Stimulated activated CD8-positive, alpha-beta memory T cell treated with anti-CD3 and anti-CD28 coated beads, Interleukin-12 subunit alpha, Interleukin-12 subunit beta, amount 100 ng/mL, for 1 hour (primary cell): Measurements from ENCODE around the gene PER3.

Experiments
- DNase-seq: peaks from one replicate; pipeline ENCODE4 v3.0.0-alpha.2; 2020; ENCODE audit warnings: low read depth

The PER3 gene

GRCh38 chr1:7839526-7839925 lies 55.4 kb downstream of the PER3 start:
- DNase-seq, result no peak

DNA sequence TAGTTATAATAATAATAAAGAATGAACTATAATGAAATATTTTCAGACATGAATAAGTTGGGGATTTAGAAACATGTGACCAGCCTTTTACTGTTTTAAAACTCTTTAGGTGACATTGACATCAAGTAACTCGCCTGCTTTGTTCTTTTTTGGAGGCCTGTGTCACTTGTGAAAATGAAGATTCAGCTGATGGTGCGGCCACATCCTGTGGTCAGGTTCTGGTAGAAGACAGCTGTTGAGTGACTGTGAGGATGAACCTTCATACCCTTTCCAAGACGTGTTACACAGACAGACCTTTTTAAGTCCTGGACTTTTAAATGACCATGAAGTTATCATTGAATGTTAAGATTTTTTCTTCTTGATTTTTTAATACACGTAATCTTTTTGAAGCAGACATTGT lies 58.4 kb downstream of the PER3 start:
- no peak for DNase-seq

GRCh38 chr1:7845761-7846160 lies 61.7 kb downstream of the PER3 start:
- DNase-seq, result no peak

- DNase-seq, result no peak
Measured at GRCh38 chr1:7846656-7847055, 62.6 kb downstream of the PER3 start.

GRCh38 chr1:7847599-7847998 lies 63.5 kb downstream of the PER3 start:
- DNase-seq, result no peak

GRCh38 chr1:7850786-7851185 lies 66.7 kb downstream of the PER3 start:
- DNase-seq, result no peak

DNA sequence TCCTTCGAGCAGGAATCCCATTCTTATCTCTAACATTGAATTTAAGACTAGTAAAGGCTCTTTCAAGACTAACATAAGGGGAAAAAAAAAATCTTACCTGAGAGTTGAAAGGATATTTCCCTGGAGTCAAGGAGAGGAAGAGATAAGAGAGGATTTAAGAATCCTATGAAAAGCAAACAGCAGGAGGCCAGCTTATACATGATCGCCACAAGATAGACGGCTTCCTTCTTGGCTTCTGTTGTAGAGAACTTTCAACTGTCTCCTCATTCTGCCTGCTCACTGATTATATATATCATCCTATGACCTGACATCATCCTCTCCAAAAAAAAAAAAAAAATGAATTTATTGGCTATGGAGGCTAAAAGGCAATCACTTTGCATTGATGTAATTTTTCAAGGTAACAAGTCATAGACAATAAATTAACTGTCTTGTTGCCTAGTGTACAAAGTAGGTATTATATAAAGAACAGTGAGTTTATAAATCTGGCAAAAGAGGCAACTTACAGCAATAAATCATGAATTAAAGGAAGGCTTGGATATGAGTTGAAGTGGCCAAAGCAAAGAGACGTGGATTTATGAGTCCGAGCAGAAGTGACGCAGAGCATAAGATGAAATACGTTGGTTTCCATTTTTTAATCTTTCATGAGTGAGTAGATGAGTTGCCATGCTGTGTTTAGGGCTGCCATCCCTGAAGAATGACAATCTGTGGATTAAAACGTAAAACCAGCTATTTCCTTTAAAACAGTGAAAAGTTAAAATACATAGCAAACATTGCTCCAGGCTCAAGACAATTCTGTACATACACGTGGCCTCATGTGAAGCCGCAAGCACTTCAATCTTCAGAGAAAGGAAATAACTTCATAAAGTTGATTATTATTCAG lies 69.0 kb downstream of the PER3 start, which contains the start of gene UTS2:
UTS2 (minus strand) TSS at position 262 of the 880 bp plus-strand sequence; CDS start at position 200, 62 bp downstream.
- DNase-seq, result no peak

GRCh38 chr1:7853684-7854026 lies 69.6 kb downstream of the PER3 start:
- DNase-seq, result no peak

DNA sequence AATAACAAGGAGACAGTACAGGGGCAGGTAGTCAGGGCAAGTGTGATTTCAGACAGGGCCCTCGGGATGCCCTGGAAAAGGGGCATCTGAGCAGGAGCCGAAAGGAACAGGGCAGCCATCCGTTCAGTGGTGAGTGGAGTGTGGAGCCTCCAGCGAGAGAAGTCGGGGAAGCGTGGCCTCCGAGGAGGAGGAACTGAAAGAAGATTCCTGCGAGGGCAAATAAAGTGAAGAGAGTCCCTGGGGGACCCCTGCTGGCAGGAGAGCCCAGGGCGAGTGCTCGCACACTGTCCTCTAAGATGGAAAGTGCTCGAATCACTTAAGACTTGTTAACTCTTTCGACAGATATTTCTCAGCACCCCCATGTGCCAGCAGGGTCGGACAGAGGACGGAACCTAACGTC lies 72.3 kb downstream of the PER3 start:
- DNase-seq, result no peak

- DNase-seq, result no peak
Measured at GRCh38 chr1:7857000-7857399, 72.9 kb downstream of the PER3 start.

DNA sequence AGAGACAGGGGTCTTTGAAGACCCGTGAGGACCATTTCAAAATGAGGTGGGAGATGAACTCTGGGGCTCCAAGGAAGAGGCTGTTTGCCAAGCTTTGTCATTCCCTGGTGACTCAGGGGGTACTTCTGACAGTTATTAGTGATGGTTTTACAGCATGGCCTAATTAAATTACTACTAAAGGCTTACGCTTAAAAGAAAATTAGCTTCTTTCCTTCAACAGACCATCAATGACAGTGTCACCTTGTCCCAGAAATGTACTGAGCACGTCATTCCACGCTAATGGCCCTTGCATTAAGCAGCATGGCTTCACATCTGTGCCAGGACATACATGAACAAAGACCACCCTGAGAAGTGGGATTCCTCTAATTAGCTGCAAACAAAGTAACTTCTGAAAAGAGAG lies 73.9 kb downstream of the PER3 start:
- no peak for DNase-seq

DNA sequence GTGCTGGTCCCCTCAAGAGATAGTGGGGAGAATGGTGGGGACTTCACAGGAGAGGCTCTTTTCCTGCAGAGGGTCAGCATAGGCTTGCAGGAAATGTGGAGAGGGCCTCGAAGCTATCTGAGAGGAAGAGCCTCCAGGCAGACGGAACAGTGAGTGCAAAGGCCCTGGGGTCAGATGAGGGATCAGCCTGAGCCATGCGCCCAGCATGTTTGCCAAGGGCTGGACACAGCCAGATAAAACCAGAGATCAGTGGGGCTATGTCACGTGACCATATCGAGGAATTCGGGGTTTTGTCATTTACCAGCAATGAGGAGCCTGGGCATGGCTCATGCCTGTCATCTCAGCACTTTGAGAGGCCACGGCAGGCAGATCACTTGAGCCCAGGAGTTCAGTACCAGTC lies 75.3 kb downstream of the PER3 start:
- DNase-seq, result no peak

GRCh38 chr1:7860130-7860529 lies 76.0 kb downstream of the PER3 start:
- DNase-seq, result no peak

DNA sequence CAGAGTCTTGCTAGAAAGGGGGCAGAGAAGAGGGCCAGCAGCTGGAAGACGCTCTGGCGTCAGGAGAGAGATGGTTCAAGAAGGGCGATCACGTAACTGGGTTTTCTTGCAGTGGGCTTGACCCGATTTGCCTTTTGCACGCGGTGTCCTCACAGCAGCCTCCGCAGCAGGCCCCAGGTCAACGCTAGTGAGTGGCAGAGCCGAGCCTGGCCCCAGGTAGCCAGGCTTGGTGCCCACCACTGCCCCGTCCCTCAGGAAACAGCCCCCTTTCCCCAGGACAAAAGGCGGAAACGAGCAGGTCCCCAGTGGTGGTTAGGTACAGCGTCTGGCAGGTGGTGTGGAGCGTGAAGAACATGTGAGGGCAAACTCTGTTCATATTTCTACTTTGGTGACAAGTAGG lies 77.4 kb downstream of the PER3 start:
- no peak for DNase-seq

GRCh38 chr1:7862211-7863060 lies 78.3 kb downstream of the PER3 start:
- DNase-seq, result no peak

GRCh38 chr1:7863756-7864328 lies 79.8 kb downstream of the PER3 start:
- no peak for DNase-seq

DNA sequence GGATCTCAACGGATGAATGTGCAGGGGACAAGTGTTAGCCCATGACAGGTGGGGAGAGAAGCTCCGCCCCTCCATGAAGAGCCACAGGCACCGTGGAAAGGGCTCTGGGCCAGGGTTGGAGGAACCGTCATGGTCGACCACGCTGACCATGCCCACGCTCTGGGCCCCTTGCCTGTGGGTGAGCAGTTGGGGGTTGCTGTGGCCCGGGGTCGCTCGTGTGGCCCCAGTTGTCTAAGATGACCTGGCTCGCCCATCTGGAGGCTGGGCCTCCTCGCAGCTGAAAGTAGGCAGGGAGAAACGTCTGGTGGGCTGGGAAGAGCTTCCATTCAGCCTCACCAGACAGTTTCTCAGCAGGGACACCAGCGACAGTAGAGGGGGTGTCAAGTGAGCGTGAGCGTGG lies 81.9 kb downstream of the PER3 start:
- no peak for DNase-seq

DNA sequence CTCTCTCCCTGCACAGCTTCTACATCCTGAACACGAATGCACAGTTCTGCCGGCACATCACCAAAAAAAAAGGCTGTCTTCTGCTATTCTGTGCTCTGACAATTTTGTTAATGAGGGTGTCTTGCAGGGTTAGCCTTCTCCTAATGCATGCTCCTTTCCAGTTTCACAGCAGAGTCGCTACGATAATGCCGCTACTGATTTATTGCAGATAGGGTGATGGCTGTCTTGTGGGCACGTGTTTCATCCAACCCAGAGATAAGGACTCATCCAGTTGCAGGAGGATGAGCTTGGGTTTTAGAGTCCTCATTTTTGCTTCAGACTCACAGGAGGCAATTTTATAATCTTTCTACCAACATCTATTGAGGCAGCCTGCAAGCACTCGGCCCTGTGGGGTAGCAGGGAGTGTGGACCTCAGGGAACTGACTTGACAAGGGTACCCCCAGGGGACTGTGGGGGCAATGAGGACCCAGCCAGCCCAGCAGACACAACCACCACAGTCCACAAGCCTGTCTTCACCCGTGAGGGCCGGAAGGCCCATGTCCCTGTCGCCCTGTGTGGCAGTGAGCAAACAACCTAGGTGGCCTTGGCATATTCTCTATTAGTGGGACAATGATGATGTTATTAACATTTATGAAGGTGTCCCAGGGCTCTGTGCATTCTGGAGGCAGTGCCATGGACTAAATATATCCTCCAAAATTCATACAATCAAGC lies 84.1 kb downstream of the PER3 start:
- no peak for DNase-seq

- no peak for DNase-seq
Measured at GRCh38 chr1:7869136-7869920, 85.2 kb downstream of the PER3 start.

GRCh38 chr1:7871136-7871535 lies 87.0 kb downstream of the PER3 start:
- no peak for DNase-seq
